Pancreas (tissue), 10 donors: ENCODE measurements around the gene CDK11A. TPM values are rescaled to one million over a fixed set of nuclear protein-coding genes. Genes with fewer than 3 reads are reported as not detected.
"Not testable (repeated sequence)": the region's sequence is repeated elsewhere in the genome, so short reads cannot be mapped to it uniquely, and the experiment has no call there.

ENCODE experiments used
- ATAC-seq, 4 donors: fragments of 200-7000 bp; cut with Tn5 transposase; one replicate each; pipeline versions ENCODE4 v1.8.0 to v1.9.1; 2020; ENCODE audit warnings: mild to moderate bottlenecking in 4 of 4, moderate library complexity in 4 of 4
- DNase-seq, 6 donors: peaks; one replicate each; pipeline ENCODE4 v3.0.0-alpha.2; 2020
- FAIRE-seq: peaks from 2 replicates; lab custom pipeline; 2012; peaks lifted over from hg19 to GRCh38; lab: Jason Lieb, UNC
- H3K27ac ChIP-seq, 4 donors: fragments of 200-600 bp; sonication (generic); 1 replicate in 3 of 4; 2 replicates in 1 of 4; pipeline versions ENCODE4 v1.5.0 to v1.8.0; 2020
- H3K27me3 ChIP-seq, 4 donors: fragments of 200-600 bp; one replicate each; pipeline ENCODE4 v1.8.0; 2021
- H3K36me3 ChIP-seq, 3 donors: fragments of 200-600 bp; sonication (generic) in 1 of 3; one replicate each; pipeline versions ENCODE4 v1.5.0 to v1.8.0; 2020 to 2021
- H3K4me1 ChIP-seq, 3 donors: fragments of 200-600 bp; one replicate each; pipeline ENCODE4 v1.8.0; 2021
- H3K4me3 ChIP-seq, 4 donors: fragments of 200-600 bp; sonication (generic) in 2 of 4; one replicate each; pipeline versions ENCODE4 v1.5.0 to v1.8.0; 2020 to 2021
- H3K9me3 ChIP-seq, 4 donors: fragments of 200-600 bp; one replicate each; pipeline ENCODE4 v1.8.0; 2021
- WGBS, 2 donors: extraction: QIAGEN DNeasy Blood & Tissue Kit; methylation state at CpG; one replicate each; pipeline ENCODE4 v1.1.7; 2013; 5-methylcytosine and 5-hydroxymethylcytosine counted together
- intact Hi-C, 3 donors: fragments of 100-400 bp; cut with DNase I; formaldehyde crosslinking; loops; one replicate each; pipeline versions ENCODE4 v1.11.1 to v1.14.2; 2022
- polyA plus RNA-seq, 2 donors: library from polyadenylated mRNA; stranded (reverse); fragments of 200-250 nt; gene quantifications; one replicate each; pipeline ENCODE4 v1.2.3, GENCODE V29; 2013
- total RNA-seq, 6 donors: library from RNA; stranded (reverse); fragmentation: NEBNext Ultra II Directional in 4 of 6; extraction: Animal tissue kit (Norgen Biotek cat#: 25700) in 4 of 6; gene quantifications; one replicate each; pipeline versions ENCODE4 v1.2.1 to v1.2.4, GENCODE V29; 2021 to 2023
- donor health status: healthy with polysubstance abuse.
- donor health status: DM: no; HTN: no; CAD: no; lungs with moderate emphysema.
- donor health status: DM: no; HTN: no; CAD: no.
- donor health status: control.
- donor health status: control.
- donor health status: Bipolar disorder and iron deficiency.
- donor health status: DM: yes; HTN: yes; CAD: no.
- donor health status: DM: no; HTN: no; CAD: no.
- donor health status: DM: no; HTN: no; CAD: no.
- donor health status: DM: yes; HTN: yes; CAD: no.

CDK11A gene
- total and polyA plus RNA-seq, 8 donors, result 13.2 to 111 (median 17.8) TPM

GRCh38 chr1:1699061-1699460, 25.1 kb downstream of the CDK11A start:
- FAIRE-seq, H3K4me1 ChIP-seq, intact Hi-C loops, H3K9me3 ChIP-seq, H3K4me3 ChIP-seq, H3K36me3 ChIP-seq, ATAC-seq, H3K27me3 ChIP-seq, H3K27ac ChIP-seq: not testable (repeated sequence)
- DNase-seq, result peak in 2 of 6 donors; percentile 6 to 31
- 89 to 92% methylated on average over 4 to 14 of the region's 19 CpGs for WGBS, 2 donors

GRCh38 chr1:1697358-1698183, 26.6 kb downstream of the CDK11A start:
- 65 to 76% methylated on average over 18 to 20 of the region's 26 CpGs for WGBS, 2 donors
- intact Hi-C loops, result not testable (repeated sequence)

GRCh38 chr1:1696431-1697357, 27.5 kb downstream of the CDK11A start:
- H3K36me3 ChIP-seq, H3K4me1 ChIP-seq, intact Hi-C loops, H3K27me3 ChIP-seq, ATAC-seq, H3K9me3 ChIP-seq, H3K4me3 ChIP-seq, FAIRE-seq, H3K27ac ChIP-seq: not testable (repeated sequence)
- peak in 3 of 6 donors; percentile 6 to 45 (median 30) for DNase-seq
- 84 to 91% methylated on average over 12 to 19 of the region's 23 CpGs for WGBS, 2 donors

More at GRCh38 chr1:1697358-1698183, 26.6 kb downstream of the CDK11A start:
- not testable (repeated sequence) for FAIRE-seq, H3K27me3 ChIP-seq, H3K9me3 ChIP-seq, ATAC-seq, H3K27ac ChIP-seq, H3K36me3 ChIP-seq, H3K4me1 ChIP-seq, H3K4me3 ChIP-seq
- peak in 4 of 6 donors; percentile 7 to 66 (median 43) for DNase-seq

- H3K4me1 ChIP-seq, H3K9me3 ChIP-seq, H3K27me3 ChIP-seq, H3K36me3 ChIP-seq, intact Hi-C loops, FAIRE-seq: not testable (repeated sequence)
- 0% methylated on average over 1 to 56 of the region's 98 CpGs for whole genome bisulfite sequencing, 2 donors
- DNase-seq (peak; percentile 89 to 95 (median 94)), ATAC-seq (peak; percentile 84 to 93 (median 88))
- Histone ChIP-seq H3K27ac (peak within 1 kb of the TSS; percentile 85 to 95 (median 92)), H3K4me3 (peak within 1 kb of the TSS in 3 of 4 donors; percentile 26 to 56 (median 37))
Measured at GRCh38 chr1:1692714-1693647, 31.2 kb downstream of the CDK11A start, which contains the start of gene SLC35E2B. Gene SLC35E2B (minus strand): TSS chr1:1692795. CDS start chr1:1676699, 16,096 bp downstream.

- Histone ChIP-seq H3K4me3 (peak overlapping the region in 3 of 4 donors; percentile 26 to 56 (median 37)), H3K27ac (peak overlapping the region; percentile 85 to 95 (median 92))
- FAIRE-seq, intact Hi-C loops, H3K4me1 ChIP-seq, H3K36me3 ChIP-seq, H3K27me3 ChIP-seq, H3K9me3 ChIP-seq: not testable (repeated sequence)
- DNase-seq (peak; percentile 41 to 84 (median 68)), ATAC-seq (peak; percentile 61 to 80 (median 72))
- 0% methylated on average over 21 to 32 of the region's 45 CpGs for WGBS, 2 donors
Measured at GRCh38 chr1:1692324-1692713, 31.8 kb downstream of the CDK11A start.

- H3K36me3 ChIP-seq, H3K27ac ChIP-seq, H3K27me3 ChIP-seq, intact Hi-C loops, H3K9me3 ChIP-seq, FAIRE-seq, H3K4me1 ChIP-seq: not testable (repeated sequence)
- H3K4me3 ChIP-seq, result peak overlapping the region in 2 of 4 donors; percentile 24 to 34
- peak in 3 of 4 donors; percentile 8 to 23 (median 10) for ATAC-seq
- 0 to 2% methylated on average over 2 to 4 of the region's 16 CpGs for WGBS, 2 donors
- peak in 2 of 6 donors; percentile 10 to 12 for DNase-seq
Measured at GRCh38 chr1:1691443-1691842, 32.7 kb downstream of the CDK11A start.

- ATAC-seq, H3K4me3 ChIP-seq, H3K9me3 ChIP-seq, H3K4me1 ChIP-seq, intact Hi-C loops, H3K27me3 ChIP-seq, H3K27ac ChIP-seq, H3K36me3 ChIP-seq, FAIRE-seq: not testable (repeated sequence)
- peak in 2 of 6 donors; percentile 17 to 25 for DNase-seq
- 94 to 100% methylated on average over 3 to 7 of the region's 7 CpGs for WGBS, 2 donors
Measured at GRCh38 chr1:1689526-1689925, 34.6 kb downstream of the CDK11A start.
